Esophagus (tissue), 2 donors: Measurements from ENCODE around the gene CPNE2. TPM values are rescaled to one million over a fixed set of nuclear protein-coding genes. Genes with fewer than 3 reads are reported as not detected.

Experiments
- H3K27ac ChIP-seq, 2 donors: one replicate each; pipeline ENCODE4 v1.5.1; 2013; ENCODE audit warnings: low read depth in 2 of 2, mild to moderate bottlenecking in 2 of 2, inconsistent platforms in 1 of 2, low read length in 1 of 2, moderate library complexity in 1 of 2
- H3K27me3 ChIP-seq, 2 donors: one replicate each; pipeline ENCODE4 v1.6.1; 2013; ENCODE audit warnings: low read length in 2 of 2, control low read depth in 1 of 2, mild to moderate bottlenecking in 1 of 2; ENCODE audit not compliant: insufficient read depth in 2 of 2, control insufficient read depth in 1 of 2
- H3K36me3 ChIP-seq, 2 donors: one replicate each; pipeline ENCODE4 v1.6.1; 2013; ENCODE audit warnings: low read length in 1 of 2; ENCODE audit not compliant: control insufficient read depth in 2 of 2, insufficient read depth in 2 of 2
- H3K4me1 ChIP-seq, 2 donors: one replicate each; pipeline ENCODE4 v1.6.1; 2013; ENCODE audit warnings: low read length in 1 of 2; ENCODE audit not compliant: control insufficient read depth in 2 of 2, insufficient read depth in 2 of 2
- H3K4me3 ChIP-seq, 2 donors: one replicate each; pipeline ENCODE4 v1.5.1; 2013; ENCODE audit warnings: low read length in 2 of 2, mild to moderate bottlenecking in 2 of 2, low read depth in 1 of 2, moderate library complexity in 1 of 2
- H3K9me3 ChIP-seq, 2 donors: one replicate each; pipeline ENCODE4 v1.6.1; 2013; ENCODE audit warnings: mild to moderate bottlenecking in 2 of 2, low read depth in 1 of 2, low read length in 1 of 2, moderate library complexity in 1 of 2; ENCODE audit not compliant: control insufficient read depth in 2 of 2, insufficient read depth in 1 of 2
- WGBS, 2 donors: extraction: QIAGEN DNeasy Blood & Tissue Kit; methylation state at CpG; one replicate each; pipeline ENCODE4 v1.1.7; 2013; 5-methylcytosine and 5-hydroxymethylcytosine counted together
- polyA plus RNA-seq, 2 donors: library from polyadenylated mRNA; stranded (reverse); fragments of 200-250 nt; gene quantifications; one replicate each; pipeline ENCODE4 v1.2.3, GENCODE V29; 2013
- donor health status: healthy with polysubstance abuse.
- donor health status: Bipolar disorder and iron deficiency.

The CPNE2 gene
- polyA plus RNA-seq, 2 donors, result 18.3 to 24.5 TPM

- H3K27ac ChIP-seq, result no peak overlapping the region
- no peaks in the 10 kb centered on the region for H3K9me3 ChIP-seq
- peaks cover 19 to 22% of the 10 kb centered on the region in 2 donors for H3K36me3 ChIP-seq
- peaks cover 0 to 3% of the 10 kb centered on the region in 2 donors for H3K4me1 ChIP-seq
- H3K4me3 ChIP-seq, result no peak overlapping the region
- 82 to 85% methylated on average over 6 of the region's 6 CpGs for WGBS, 2 donors
- no peaks in the 10 kb centered on the region for H3K27me3 ChIP-seq
Measured at GRCh38 chr16:57153841-57154240, 61.5 kb downstream of the CPNE2 start.

GRCh38 chr16:57155702-57156350, 63.4 kb downstream of the CPNE2 start:
- H3K9me3 ChIP-seq, result no peaks in the 10 kb centered on the region
- 83 to 87% methylated on average over 6 of the region's 6 CpGs for whole genome bisulfite sequencing, 2 donors
- no peaks in the 10 kb centered on the region for H3K27me3 ChIP-seq
- H3K36me3 ChIP-seq, result peaks cover 20 to 22% of the 10 kb centered on the region in 2 donors
- H3K27ac ChIP-seq, result no peak overlapping the region
- H3K4me3 ChIP-seq, result no peak overlapping the region
- no peaks in the 10 kb centered on the region for H3K4me1 ChIP-seq

GRCh38 chr16:57156351-57156703, 63.9 kb downstream of the CPNE2 start:
- Histone ChIP-seq H3K27ac (no peak overlapping the region), H3K4me3 (no peak overlapping the region), H3K27me3 (no peaks in the 10 kb centered on the region), H3K4me1 (no peaks in the 10 kb centered on the region), H3K9me3 (no peaks in the 10 kb centered on the region), H3K36me3 (peaks cover 20 to 22% of the 10 kb centered on the region in 2 donors)
- 62 to 75% methylated on average over 4 of the region's 4 CpGs for WGBS, 2 donors

- H3K9me3 ChIP-seq, result no peaks in the 10 kb centered on the region
- H3K36me3 ChIP-seq, result peaks cover 16 to 22% of the 10 kb centered on the region in 2 donors
- no peaks in the 10 kb centered on the region for H3K4me1 ChIP-seq
- no peak overlapping the region for H3K4me3 ChIP-seq
- no peak overlapping the region for H3K27ac ChIP-seq
- no peaks in the 10 kb centered on the region for H3K27me3 ChIP-seq
- WGBS, 2 donors, result 95 to 96% methylated on average over 1 of the region's 1 CpG
Measured at GRCh38 chr16:57157533-57157932, 65.2 kb downstream of the CPNE2 start.

DNA sequence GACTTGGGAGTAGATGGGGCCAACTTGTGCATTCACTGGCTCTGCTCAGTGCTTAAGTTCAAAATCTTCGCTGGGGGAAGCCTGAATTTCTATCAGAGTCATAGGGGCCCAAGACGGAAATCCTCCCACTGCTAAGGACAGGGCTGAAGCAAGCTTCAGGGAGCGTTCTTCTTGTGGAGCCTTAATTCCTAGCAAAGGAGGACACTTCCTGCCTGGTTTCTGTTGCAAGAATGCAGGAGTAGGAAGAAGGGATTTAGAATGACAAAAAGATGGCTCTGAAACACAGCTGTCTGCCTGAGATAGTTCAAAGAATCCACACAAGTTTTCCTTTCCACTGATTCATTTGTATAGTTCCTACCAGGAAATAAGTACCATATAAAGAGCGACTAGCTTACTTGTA, 67.1 kb downstream of the CPNE2 start:
- Histone ChIP-seq H3K4me3 (no peak overlapping the region), H3K4me1 (no peaks in the 10 kb centered on the region), H3K27ac (no peak overlapping the region), H3K27me3 (no peaks in the 10 kb centered on the region), H3K9me3 (no peaks in the 10 kb centered on the region), H3K36me3 (peaks cover 11% of the 10 kb centered on the region in 2 donors)
- WGBS, 2 donors, result 83 to 90% methylated on average over 4 of the region's 4 CpGs

- 68 to 74% methylated on average over 1 of the region's 1 CpG for WGBS, 2 donors
- H3K9me3 ChIP-seq, result no peaks in the 10 kb centered on the region
- no peaks in the 10 kb centered on the region for H3K27me3 ChIP-seq
- H3K4me1 ChIP-seq, result peaks cover 0 to 4% of the 10 kb centered on the region in 2 donors
- H3K36me3 ChIP-seq, result peaks cover 1 to 8% of the 10 kb centered on the region in 2 donors
- no peak overlapping the region for H3K27ac ChIP-seq
- H3K4me3 ChIP-seq, result no peak overlapping the region
Measured at GRCh38 chr16:57163842-57164241, 71.5 kb downstream of the CPNE2 start.

DNA sequence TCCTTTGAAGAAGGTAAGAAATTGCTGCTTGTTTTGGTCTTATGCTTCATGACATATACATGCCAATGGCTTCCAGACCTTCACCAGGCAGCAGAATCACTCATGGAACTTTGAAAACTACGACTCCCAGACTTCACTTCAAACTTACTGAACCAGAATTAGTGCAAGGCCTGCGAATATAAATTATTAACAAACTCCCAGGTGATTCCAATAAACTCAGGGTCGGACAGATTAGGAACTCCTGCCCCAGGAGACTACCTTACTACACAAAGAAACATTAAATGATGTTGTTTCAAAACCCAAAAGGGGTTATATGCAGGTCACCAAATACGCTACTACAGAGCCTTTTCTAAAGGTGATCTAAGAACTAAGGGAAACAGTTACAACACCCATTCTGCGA, 73.1 kb downstream of the CPNE2 start:
- Histone ChIP-seq H3K9me3 (no peaks in the 10 kb centered on the region), H3K4me1 (peaks cover 0 to 4% of the 10 kb centered on the region in 2 donors), H3K36me3 (peaks cover 0 to 8% of the 10 kb centered on the region in 2 donors), H3K27ac (no peak overlapping the region), H3K4me3 (no peak overlapping the region), H3K27me3 (no peaks in the 10 kb centered on the region)
- 62 to 79% methylated on average over 5 of the region's 5 CpGs for WGBS, 2 donors

DNA sequence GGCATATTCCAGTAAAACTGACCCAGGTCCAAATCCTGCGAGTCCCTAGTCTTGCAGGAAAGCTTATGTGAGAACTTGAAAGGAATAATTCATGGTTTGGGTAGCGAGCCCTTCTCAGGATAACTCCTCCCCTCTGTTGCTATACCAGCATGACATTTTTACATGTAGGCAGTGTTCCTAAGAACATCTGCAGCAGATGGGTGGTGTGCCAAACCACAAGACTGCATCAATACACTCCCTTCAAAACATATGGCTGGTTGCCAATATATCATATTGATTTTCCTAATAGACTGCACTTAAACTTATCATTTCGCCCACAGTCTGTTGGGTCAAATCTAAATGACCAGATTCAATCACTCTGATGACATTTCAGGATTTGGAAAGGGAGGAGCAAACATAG, 73.6 kb downstream of the CPNE2 start:
- Histone ChIP-seq H3K4me1 (peaks cover 0 to 4% of the 10 kb centered on the region in 2 donors), H3K36me3 (peaks cover 0 to 8% of the 10 kb centered on the region in 2 donors), H3K27ac (peak overlapping the region in 1 of 2 donors; percentile 6), H3K4me3 (no peak overlapping the region), H3K27me3 (no peaks in the 10 kb centered on the region), H3K9me3 (no peaks in the 10 kb centered on the region)
- WGBS, 2 donors, result 49 to 58% methylated on average over 3 of the region's 3 CpGs

DNA sequence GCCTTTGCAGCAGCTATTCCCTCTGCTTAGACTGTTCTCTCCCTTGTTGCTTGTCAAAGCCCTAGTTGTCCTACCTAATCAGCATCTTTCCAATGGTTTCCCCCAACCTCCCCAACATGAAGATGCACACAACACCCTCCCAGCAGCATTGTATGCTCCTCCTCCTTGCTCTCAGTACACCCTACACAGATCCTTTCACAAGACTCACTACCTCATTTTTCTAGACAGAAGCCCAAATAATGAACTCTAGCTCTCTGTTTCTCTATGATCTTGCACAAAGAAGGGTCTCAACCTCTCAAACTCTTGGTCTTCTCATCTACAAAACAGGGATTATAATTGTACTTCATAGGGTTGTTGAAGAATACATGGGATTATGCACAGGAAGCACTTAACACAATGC, 74.1 kb downstream of the CPNE2 start:
- peak overlapping the region; percentile 72 to 83 for H3K27ac ChIP-seq

DNA sequence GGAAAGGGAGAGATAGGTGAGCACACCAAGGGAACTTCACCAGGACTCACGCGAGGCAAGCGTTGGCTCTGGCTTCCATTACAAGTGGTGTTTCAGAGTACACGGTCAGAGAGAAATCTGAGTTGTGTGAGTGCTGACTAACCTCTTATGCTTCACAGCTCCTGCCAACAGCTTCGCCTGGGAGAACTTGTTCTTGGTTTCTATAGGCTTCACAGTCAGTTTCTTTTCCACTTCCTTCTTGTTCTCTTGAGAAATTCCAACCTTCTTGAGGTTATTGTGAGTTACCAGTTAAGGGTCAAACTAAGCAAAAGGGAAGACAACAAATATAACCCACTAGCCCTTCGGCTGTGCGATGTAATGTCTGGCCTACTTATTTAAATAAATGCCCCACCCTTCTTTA, 74.6 kb downstream of the CPNE2 start:
- WGBS, 2 donors, result 47 to 62% methylated on average over 7 of the region's 7 CpGs
- H3K4me3 ChIP-seq, result no peak overlapping the region
- H3K27me3 ChIP-seq, result no peaks in the 10 kb centered on the region
- H3K9me3 ChIP-seq, result no peaks in the 10 kb centered on the region
- peaks cover 8 to 13% of the 10 kb centered on the region in 2 donors for H3K36me3 ChIP-seq
- H3K4me1 ChIP-seq, result peaks cover 0 to 4% of the 10 kb centered on the region in 2 donors
- peak overlapping the region; percentile 76 to 83 for H3K27ac ChIP-seq

More for the DNA sequence above, 74.1 kb downstream of the CPNE2 start:
- H3K4me1 ChIP-seq, result peaks cover 0 to 4% of the 10 kb centered on the region in 2 donors
- H3K36me3 ChIP-seq, result peaks cover 4 to 12% of the 10 kb centered on the region in 2 donors
- H3K4me3 ChIP-seq, result no peak overlapping the region
- no peaks in the 10 kb centered on the region for H3K27me3 ChIP-seq
- H3K9me3 ChIP-seq, result no peaks in the 10 kb centered on the region
